GM12878 (cell line): Measurements from ENCODE around the gene DSTN. TPM values are rescaled to one million over a fixed set of nuclear protein-coding genes. Genes with fewer than 3 reads are reported as not detected.

Experiments used
- ATAC-seq: fragments of 200-7000 bp; cut with Tn5 transposase; 3 replicates; pipeline ENCODE4 v1.9.1; 2020; ENCODE audit warnings: mild to moderate bottlenecking, moderate library complexity
- BruUV-seq: library from RNA; stranded (reverse); fragments of 400-500 nt; replicated peaks from 2 replicates; lab custom pipeline; 2021; lab: Mats Ljungman, UMichigan
- CTCF ChIA-PET: fragments of 300-600 bp; sonication (Branson Sonifier 250); formaldehyde crosslinking; extraction: SDS; loops from one replicate; lab custom pipeline; 2021; ENCODE audit warnings: inconsistent platforms; lab: Yijun Ruan, JAX
- POLR2A ChIA-PET: fragments of 350-600 bp; formaldehyde crosslinking; extraction: SDS; loops from one replicate; lab custom pipeline; 2021; ENCODE audit warnings: inconsistent platforms; lab: Charles Lee
- RAD21 ChIA-PET: fragments of 300-600 bp; sonication (Branson Sonifier 250); formaldehyde crosslinking; loops from one replicate; lab custom pipeline; 2023; ENCODE audit warnings: antibody characterized with exemption; ENCODE audit not compliant: unreplicated experiment; lab: Charles Lee
- SMC1A ChIA-PET: fragments of 300-600 bp; sonication (Branson Sonifier 250); formaldehyde crosslinking; loops from one replicate; lab custom pipeline; 2023; ENCODE audit not compliant: unreplicated experiment, uncharacterized antibody; lab: Charles Lee
- DNase-seq: peaks from one replicate; pipeline ENCODE4 v3.0.0-alpha.2; 2011; ENCODE audit warnings: low read depth, low spot score
- FAIRE-seq: peaks from 3 replicates; lab custom pipeline; 2011; peaks lifted over from hg19 to GRCh38; lab: Jason Lieb, UNC
- H2AFZ ChIP-seq: 2 replicates; pipeline ENCODE4 v1.6.0; 2011; ENCODE audit warnings: low read depth, low read length, control low read depth; ENCODE audit not compliant: control insufficient read depth
- H3K27ac ChIP-seq: 2 replicates; pipeline ENCODE4 v1.5.1; 2011; ENCODE audit warnings: control low read depth; ENCODE audit not compliant: control insufficient read depth, insufficient read depth
- H3K27me3 ChIP-seq, 2 experiments: replicated peaks in 1 of 2; 2 replicates each; pipeline versions ENCODE4 v1.6.0 to v1.6.1; 2011; ENCODE audit warnings: low read length in 1 of 2; ENCODE audit not compliant: control insufficient read depth in 2 of 2, insufficient read depth in 2 of 2
- H3K36me3 ChIP-seq, 2 experiments: 2 replicates each; pipeline ENCODE4 v1.5.1; 2011; ENCODE audit warnings: low read length in 1 of 2; ENCODE audit not compliant: control insufficient read depth in 2 of 2, insufficient read depth in 2 of 2
- H3K4me1 ChIP-seq: 2 replicates; pipeline ENCODE4 v1.6.1; 2011; ENCODE audit warnings: mild to moderate bottlenecking, low read length, moderate library complexity, mixed read lengths; ENCODE audit not compliant: control insufficient read depth, insufficient read depth
- H3K4me2 ChIP-seq: 2 replicates; pipeline ENCODE4 v1.6.0; 2011; ENCODE audit warnings: control low read depth; ENCODE audit not compliant: control insufficient read depth, insufficient read depth
- H3K4me3 ChIP-seq: fragments of 200-600 bp; sonication (generic); 2 replicates; pipeline ENCODE4 v1.5.1; 2016
- H3K79me2 ChIP-seq: 2 replicates; pipeline ENCODE4 v1.6.0; 2011; ENCODE audit warnings: low read length; ENCODE audit not compliant: control insufficient read depth, insufficient read depth
- H3K9ac ChIP-seq: 2 replicates; pipeline ENCODE4 v1.8.0; 2011; ENCODE audit warnings: low read length, control low read depth, mixed read lengths; ENCODE audit not compliant: control insufficient read depth, insufficient read depth
- H3K9me3 ChIP-seq: replicated peaks from 3 replicates; pipeline ENCODE4 v1.5.1; 2011; ENCODE audit warnings: mild to moderate bottlenecking, low read length; ENCODE audit not compliant: control insufficient read depth, insufficient read depth
- H4K20me1 ChIP-seq: 2 replicates; pipeline ENCODE4 v1.6.0; 2011; ENCODE audit not compliant: control insufficient read depth, insufficient read depth
- EZH2 ChIP-seq: IDR thresholded peaks from 2 replicates; pipeline ENCODE4 v1.6.1; 2012; ENCODE audit warnings: low read depth, mild to moderate bottlenecking, control low read depth, inconsistent platforms, low read length, borderline replicate concordance; ENCODE audit not compliant: control insufficient read depth
- JUND ChIP-seq: IDR thresholded peaks from 2 replicates; pipeline ENCODE4 v1.6.1; 2012; ENCODE audit warnings: low read depth, mild to moderate bottlenecking, low read length, improper control_type of control experiment, moderate library complexity
- NFXL1 ChIP-seq: fragments of 450-650 bp; IDR thresholded peaks from 2 replicates; pipeline ENCODE4 v1.6.1; 2017; ENCODE audit warnings: antibody characterized with exemption, mild to moderate bottlenecking, borderline replicate concordance
- PKNOX1 ChIP-seq: fragments of 450-650 bp; IDR thresholded peaks from 2 replicates; pipeline ENCODE4 v1.6.1; 2016; ENCODE audit warnings: mild to moderate bottlenecking
- SIN3A ChIP-seq: IDR thresholded peaks from 2 replicates; pipeline ENCODE4 v1.6.1; 2012; ENCODE audit warnings: low read depth, low read length, improper control_type of control experiment
- TCF7 ChIP-seq: IDR thresholded peaks from 2 replicates; pipeline ENCODE4 v1.6.1; 2014; ENCODE audit warnings: antibody characterized with exemption, borderline replicate concordance
- YY1 ChIP-seq: IDR thresholded peaks from 2 replicates; pipeline ENCODE4 v1.6.1; 2011; ENCODE audit warnings: low read depth, mild to moderate bottlenecking, low read length
- ZBED1 ChIP-seq: IDR thresholded peaks from 2 replicates; pipeline ENCODE4 v1.6.1; 2016; ENCODE audit warnings: borderline replicate concordance
- WGBS: methylation state at CpG from one replicate; pipeline ENCODE4 v1.1.6; 2016; ENCODE audit warnings: low lambda C conversion rate; ENCODE audit not compliant: insufficient replicate concordance, insufficient coverage; ENCODE audit errors: missing lambda C conversion rate; 5-methylcytosine and 5-hydroxymethylcytosine counted together
- in situ Hi-C: fragments of 300-500 bp; cut with MboI; formaldehyde crosslinking; loops from 9 replicates; pipeline ENCODE4 v1.14.3; 2018; ENCODE audit warnings: mixed read lengths
- intact Hi-C: fragments of 100-400 bp; cut with micrococcal nuclease; formaldehyde crosslinking; loops from one replicate; pipeline ENCODE4 v1.14.2; 2022; ENCODE audit not compliant: unreplicated experiment
- polyA plus RNA-seq, 11 experiments: library from polyadenylated mRNA; depleted of rRNA in 4 of 11; unstranded in 6 of 11; stranded (reverse) in 5 of 11; fragments of >200 nt; fragmentation: Nextera tagmentation in 4 of 11; fragmentation: Illumina TruSeq in 1 of 11; extraction: Ambion mirVana in 4 of 11; extraction: Trizol in 1 of 11; gene quantifications; 1 replicate in 1 of 11; 2 replicates in 10 of 11; pipeline versions ENCODE4 v1.2.1 to v1.2.3, GENCODE V29; 2011 to 2016; ENCODE audit warnings: inconsistent platforms in 2 of 11, missing spikeins in 2 of 11, low read depth in 1 of 11
- total RNA-seq, 4 experiments: library from RNA; depleted of rRNA in 3 of 4; stranded (reverse); fragments of >200 nt in 3 of 4; fragmentation: Illumina TruSeq in 1 of 4; extraction: Trizol in 1 of 4; gene quantifications; 2 replicates each; pipeline versions ENCODE4 v1.2.1 to v1.2.3, GENCODE V29; 2013 to 2021

DSTN gene
- total and polyA plus RNA-seq, 10 of the 15 experiments (the other 5 are each of a cell fraction or from before 2014, with no cell fraction given) = 26.7 to 137 (median 40.8) TPM

GRCh38 chr20:17636523-17637412, 66.9 kb downstream of the DSTN start:
- in situ Hi-C loops (no loop called here), intact Hi-C loops (no loop called here)
- ChIA-PET POLR2A (no interaction called here), SMC1A (no interaction called here), RAD21 (interaction anchor here (0.6 kb wide), 1 partner anchor 346 kb away, joined by 4 read pairs; no protein-coding TSS in a partner anchor), CTCF (no interaction called here)
- Histone ChIP-seq H3K4me2 (no peak overlapping the region), H3K9me3 (no peaks in the 10 kb centered on the region), H3K36me3 (peaks cover 18 to 28% of the 10 kb centered on the region in 2 experiments), H3K27ac (no peak overlapping the region), H2AFZ (no peak overlapping the region), H3K79me2 (no peaks in the 10 kb centered on the region), H3K27me3 (no peaks in the 10 kb centered on the region), H3K9ac (no peak overlapping the region), H4K20me1 (no peaks in the 10 kb centered on the region), H3K4me1 (no peaks in the 10 kb centered on the region), H3K4me3 (no peak overlapping the region)
- WGBS = 88% methylated on average over 19 of the region's 24 CpGs
- DNase-seq (no peak), ATAC-seq (no peak), FAIRE-seq (no peak)
- no peak for TF ChIP-seq EZH2
- TF ChIP-seq TCF7 = no peak
- no peak for TF ChIP-seq SIN3A
- TF ChIP-seq PKNOX1 = no peak
- no TSS peak for BruUV-seq

GRCh38 chr20:17637413-17637780, 67.5 kb downstream of the DSTN start:
- peaks cover 14 to 28% of the 10 kb centered on the region in 2 experiments for H3K36me3 ChIP-seq
- no peaks in the 10 kb centered on the region for H3K27me3 ChIP-seq
- H4K20me1 ChIP-seq = no peaks in the 10 kb centered on the region
- no peak overlapping the region for H3K4me3 ChIP-seq
- POLR2A ChIA-PET = no interaction called here
- 65% methylated on average over 4 of the region's 4 CpGs for WGBS
- CTCF ChIA-PET = no interaction called here
- intact Hi-C loops = no loop called here
- no peak for FAIRE-seq
- H3K9ac ChIP-seq = no peak overlapping the region
- no peak overlapping the region for H2AFZ ChIP-seq
- TF ChIP-seq JUND (no peak), NFXL1 (no peak), YY1 (no peak), ZBED1 (no peak)
- TF ChIP-seq, all 136 proteins: peak for 0
- Histone ChIP-seq H3K79me2 (no peaks in the 10 kb centered on the region), H3K4me2 (no peak overlapping the region), H3K27ac (no peak overlapping the region), H3K9me3 (no peaks in the 10 kb centered on the region), H3K4me1 (no peaks in the 10 kb centered on the region)
- DNase-seq (no peak), ATAC-seq (no peak)
- no TSS peak for BruUV-seq
- ChIA-PET RAD21 (no interaction called here), SMC1A (no interaction called here)
- in situ Hi-C loops = no loop called here
